ENCODE results near the gene DNM3. TPM values are rescaled to one million over a fixed set of nuclear protein-coding genes. Genes with fewer than 3 reads are reported as not detected.

DNM3 gene
- total and polyA plus RNA-seq, 2 experiments from 2014 or later = 5.2 to 12.2 TPM

GRCh38 chr1:172269644-172270043 lies 428.3 kb downstream of the DNM3 start:
- H3K9me3 Mint-ChIP-seq = no peaks in the 10 kb centered on the region
- no peaks in the 10 kb centered on the region for H4K20me1 ChIP-seq (replicated peaks; ENCODE audit: insufficient read depth)
- H3K36me3 Mint-ChIP-seq (ENCODE audit: low read depth) = no peaks in the 10 kb centered on the region
- no peak overlapping the region for H3K4me3 ChIP-seq
- H2AFZ ChIP-seq = no peak overlapping the region
- H3K36me3 ChIP-seq (ENCODE audit: insufficient read depth) = no peaks in the 10 kb centered on the region
- H3K4me2 ChIP-seq = no peak overlapping the region
- no peaks in the 10 kb centered on the region for H3K27me3 ChIP-seq (ENCODE audit: insufficient read depth)
- no peak overlapping the region for H3K4me3 Mint-ChIP-seq
- no peak; the same call in 1 of the 3 replicates for ATAC-seq
- peak overlapping the region; percentile 73; the same call in 1 of the 2 replicates for H3K27ac Mint-ChIP-seq
- DNase-seq (ENCODE audit: low spot score) = no peak
- no peaks in the 10 kb centered on the region for H3K9me2 ChIP-seq (ENCODE audit: insufficient read depth)
- no peaks in the 10 kb centered on the region for H3K79me2 ChIP-seq (replicated peaks; ENCODE audit: insufficient read depth)
- no peaks in the 10 kb centered on the region for H3F3A ChIP-seq (replicated peaks; ENCODE audit: low read depth)
- TF ChIP-seq POLR2AphosphoS5 (IDR thresholded peaks at IDR 0.05; ENCODE audit: low read depth) (no peak), REST (IDR thresholded peaks at IDR 0.05; ENCODE audit: unreplicated experiment) (no peak), JUNB (IDR thresholded peaks at IDR 0.05; ENCODE audit: unreplicated experiment) (no peak), ZNF462 (CRISPR knock-in tag; IDR thresholded peaks at IDR 0.05) (no peak), CREB1 (CRISPR knock-in tag; IDR thresholded peaks at IDR 0.05; ENCODE audit: low read depth) (no peak), ETS1 (IDR thresholded peaks at IDR 0.05) (no peak), ZNF114 (CRISPR knock-in tag; IDR thresholded peaks at IDR 0.05) (no peak), ZNF331 (CRISPR knock-in tag; IDR thresholded peaks at IDR 0.05; ENCODE audit: low read depth) (no peak), EZH2 (IDR thresholded peaks at IDR 0.05; ENCODE audit: low read depth, unreplicated experiment) (no peak), STAT1 (IDR thresholded peaks at IDR 0.05; ENCODE audit: unreplicated experiment) (no peak), NANOG (IDR thresholded peaks at IDR 0.05; ENCODE audit: borderline replicate concordance) (no peak), CTCF (conservative IDR thresholded peaks at IDR 0.05; ENCODE audit: low read depth in 2 of 2) (no peak), EZH2phosphoT487 (IDR thresholded peaks at IDR 0.05; ENCODE audit: unreplicated experiment) (no peak)
- H3K4me1 ChIP-seq (ENCODE audit: insufficient read depth) = peaks cover 14% of the 10 kb centered on the region
- H3K27me3 Mint-ChIP-seq (ENCODE audit: insufficient read depth, low read depth, poor library complexity) = no peaks in the 10 kb centered on the region
- no peak overlapping the region; the same call in 1 of the 2 replicates for H3K27ac ChIP-seq (ENCODE audit: low read depth)
- peaks cover 20% of the 10 kb centered on the region; the same call in 2 of the 3 replicates for H3K4me1 Mint-ChIP-seq
